Right atrium auricular region (tissue), 2 donors: ENCODE data around the gene CDK2AP2. TPM values are rescaled to one million over a fixed set of nuclear protein-coding genes. Genes with fewer than 3 reads are reported as not detected.

Experiments
- DNase-seq: peaks from one replicate; pipeline ENCODE4 v3.0.0-alpha.2; 2019; ENCODE audit warnings: low spot score
- H3K27ac ChIP-seq, 2 donors: fragments of 200-600 bp; sonication (generic); 1 replicate in 1 of 2; 2 replicates in 1 of 2; pipeline ENCODE4 v1.5.1; 2016 to 2019
- H3K27me3 ChIP-seq, 2 donors: fragments of 200-600 bp; sonication (generic); one replicate each; pipeline versions ENCODE4 v1.5.1 to v1.6.0; 2017 to 2019
- H3K36me3 ChIP-seq: fragments of 200-600 bp; sonication (generic); one replicate; pipeline ENCODE4 v1.5.1; 2016
- H3K4me1 ChIP-seq, 2 donors: fragments of 200-600 bp; sonication (generic); one replicate each; pipeline versions ENCODE4 v1.5.1 to v1.6.0; 2017 to 2019
- H3K4me3 ChIP-seq, 2 donors: fragments of 200-600 bp; sonication (generic); 1 replicate in 1 of 2; 2 replicates in 1 of 2; pipeline ENCODE4 v1.5.1; 2017 to 2019; ENCODE audit warnings: mild to moderate bottlenecking in 1 of 2, moderate library complexity in 1 of 2
- H3K9me3 ChIP-seq, 2 donors: fragments of 200-600 bp; sonication (generic); one replicate each; pipeline ENCODE4 v1.5.1; 2019
- total RNA-seq, 2 donors: library from RNA; depleted of rRNA; stranded (reverse); fragments of >200 nt; gene quantifications; one replicate each; pipeline ENCODE4 v1.1.0, GENCODE V29; 2016
- TF ChIP-seq, protein P1 (sequence below), 2 donors: fragments of 200-600 bp; sonication (generic); IDR thresholded peaks; one replicate each; pipeline ENCODE4 v1.5.1; 2019; ENCODE audit warnings: antibody characterized with exemption in 2 of 2

CDK2AP2 gene
- total RNA-seq, 2 donors from 2014 or later: 49.1 to 70.0 TPM

DNA sequence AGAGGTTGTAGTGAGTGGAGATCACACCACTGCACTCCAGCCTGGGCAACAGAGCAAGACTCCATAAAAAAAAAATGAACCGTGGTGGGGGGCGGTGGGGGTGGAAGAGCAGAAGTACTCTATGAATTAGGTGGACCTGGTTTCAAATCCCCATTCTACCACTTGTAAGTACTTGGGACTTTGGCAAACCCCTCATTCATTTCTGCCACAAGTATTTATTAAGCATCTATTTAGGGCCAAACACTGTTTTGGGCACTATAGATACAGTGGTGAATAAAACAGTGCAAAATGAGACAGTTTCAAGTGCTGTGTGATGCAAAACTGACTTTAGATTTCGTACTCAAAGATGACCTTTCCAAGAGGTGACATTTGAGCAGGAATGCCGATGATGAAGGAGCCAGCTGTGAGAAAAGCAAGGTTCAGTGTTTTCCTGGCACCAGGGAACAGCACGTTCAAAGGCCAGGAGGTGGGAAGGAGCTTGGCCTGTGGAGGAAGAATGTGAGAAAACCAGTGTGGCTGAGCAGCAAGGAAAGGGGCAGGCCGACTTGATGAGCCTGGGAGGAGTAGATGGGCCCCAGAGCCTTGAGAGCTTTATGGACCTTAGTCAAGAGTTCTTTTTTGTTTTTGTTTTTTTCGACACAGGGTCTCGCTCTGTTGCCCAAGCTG, 37.5 kb downstream of the CDK2AP2 start:
- TF ChIP-seq, protein P1, sequence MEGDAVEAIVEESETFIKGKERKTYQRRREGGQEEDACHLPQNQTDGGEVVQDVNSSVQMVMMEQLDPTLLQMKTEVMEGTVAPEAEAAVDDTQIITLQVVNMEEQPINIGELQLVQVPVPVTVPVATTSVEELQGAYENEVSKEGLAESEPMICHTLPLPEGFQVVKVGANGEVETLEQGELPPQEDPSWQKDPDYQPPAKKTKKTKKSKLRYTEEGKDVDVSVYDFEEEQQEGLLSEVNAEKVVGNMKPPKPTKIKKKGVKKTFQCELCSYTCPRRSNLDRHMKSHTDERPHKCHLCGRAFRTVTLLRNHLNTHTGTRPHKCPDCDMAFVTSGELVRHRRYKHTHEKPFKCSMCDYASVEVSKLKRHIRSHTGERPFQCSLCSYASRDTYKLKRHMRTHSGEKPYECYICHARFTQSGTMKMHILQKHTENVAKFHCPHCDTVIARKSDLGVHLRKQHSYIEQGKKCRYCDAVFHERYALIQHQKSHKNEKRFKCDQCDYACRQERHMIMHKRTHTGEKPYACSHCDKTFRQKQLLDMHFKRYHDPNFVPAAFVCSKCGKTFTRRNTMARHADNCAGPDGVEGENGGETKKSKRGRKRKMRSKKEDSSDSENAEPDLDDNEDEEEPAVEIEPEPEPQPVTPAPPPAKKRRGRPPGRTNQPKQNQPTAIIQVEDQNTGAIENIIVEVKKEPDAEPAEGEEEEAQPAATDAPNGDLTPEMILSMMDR (IDR thresholded peaks at IDR 0.05): no peak

DNA sequence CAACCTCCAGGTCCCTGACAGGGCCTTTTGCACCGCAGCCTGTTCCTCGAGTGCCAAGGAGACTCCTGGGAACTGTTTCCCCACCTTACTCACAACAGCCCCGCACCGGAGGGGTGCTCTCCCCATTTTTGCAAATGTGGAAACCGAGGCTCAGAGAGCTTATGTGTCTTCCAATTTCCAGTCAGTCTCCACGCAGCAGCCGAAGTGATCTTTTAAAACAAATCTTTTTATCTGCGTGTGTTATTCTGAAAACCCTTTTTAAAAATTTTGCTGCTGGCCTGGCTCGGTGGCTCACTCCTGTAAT, 38.5 kb downstream of the CDK2AP2 start:
- Histone ChIP-seq H3K27ac (peak overlapping the region; percentile 88 to 89), H3K4me3 (peak overlapping the region; percentile 72 to 90), H3K36me3 (no peaks in the 10 kb centered on the region), H3K9me3 (no peaks in the 10 kb centered on the region), H3K27me3 (no peaks in the 10 kb centered on the region), H3K4me1 (peaks cover 0 to 33% of the 10 kb centered on the region in 2 donors)
- DNase-seq: no peak
- TF ChIP-seq, protein P1 (IDR thresholded peaks at IDR 0.05): no peak

More for the DNA sequence above, 37.5 kb downstream of the CDK2AP2 start:
- Histone ChIP-seq H3K36me3 (no peaks in the 10 kb centered on the region), H3K27me3 (no peaks in the 10 kb centered on the region), H3K4me3 (no peak overlapping the region), H3K9me3 (no peaks in the 10 kb centered on the region), H3K27ac (no peak overlapping the region), H3K4me1 (peaks cover 0 to 26% of the 10 kb centered on the region in 2 donors)
- no peak for DNase-seq

GRCh38 chr11:67468759-67469507, 39.0 kb downstream of the CDK2AP2 start, which contains the start of gene TMEM134:
Gene TMEM134, minus strand, starts transcription at chr11:67469251. Its CDS starts 59 bp downstream, at chr11:67469192.
- peaks cover 0 to 38% of the 10 kb centered on the region in 2 donors for H3K4me1 ChIP-seq

GRCh38 chr11:67468456-67468758, 39.6 kb downstream of the CDK2AP2 start:
- no peak for DNase-seq
- Histone ChIP-seq H3K4me3 (peak overlapping the region; percentile 72 to 90), H3K36me3 (no peaks in the 10 kb centered on the region), H3K9me3 (no peaks in the 10 kb centered on the region), H3K27me3 (no peaks in the 10 kb centered on the region), H3K27ac (peak overlapping the region; percentile 88 to 89), H3K4me1 (peaks cover 0 to 42% of the 10 kb centered on the region in 2 donors)
- TF ChIP-seq, protein P1 (IDR thresholded peaks at IDR 0.05): no peak

More at GRCh38 chr11:67468759-67469507, 39.0 kb downstream of the CDK2AP2 start, which contains the start of gene TMEM134:
- Histone ChIP-seq H3K36me3 (no peaks in the 10 kb centered on the region), H3K9me3 (no peaks in the 10 kb centered on the region), H3K4me3 (peak within 1 kb of the TSS; percentile 72 to 90), H3K27ac (peak within 1 kb of the TSS; percentile 88 to 89), H3K27me3 (no peaks in the 10 kb centered on the region)
- peak; percentile 92 for DNase-seq
- TF ChIP-seq, protein P1 (IDR thresholded peaks at IDR 0.05): peak in 1 of 2 donors; percentile 70

DNA sequence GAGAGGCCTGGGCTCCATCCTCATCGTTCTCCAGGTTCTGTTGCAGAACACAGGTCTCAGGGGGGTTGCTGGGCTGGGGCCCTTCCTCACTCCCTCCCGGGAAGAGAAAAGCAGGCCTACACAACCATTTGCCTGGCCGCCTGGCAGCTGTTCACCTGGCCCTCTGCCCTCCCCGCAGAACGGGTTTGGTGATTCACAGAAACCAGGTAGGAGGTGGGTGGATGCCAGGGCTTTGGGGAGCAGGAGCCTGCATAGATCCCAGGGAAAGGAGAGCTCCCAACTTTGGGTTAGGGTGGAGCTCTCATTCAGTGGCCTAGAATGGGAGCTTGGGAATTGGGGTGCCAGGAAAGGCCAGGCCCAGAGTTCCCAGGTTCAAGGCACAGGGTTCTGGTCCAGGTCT, 39.9 kb downstream of the CDK2AP2 start:
- H3K9me3 ChIP-seq: no peaks in the 10 kb centered on the region
- DNase-seq: no peak
- H3K27me3 ChIP-seq: no peaks in the 10 kb centered on the region
- TF ChIP-seq, protein P1 (IDR thresholded peaks at IDR 0.05): no peak
- H3K4me1 ChIP-seq: peaks cover 0 to 42% of the 10 kb centered on the region in 2 donors
- peak overlapping the region; percentile 88 to 89 for H3K27ac ChIP-seq
- peak overlapping the region; percentile 72 to 90 for H3K4me3 ChIP-seq
- H3K36me3 ChIP-seq: no peaks in the 10 kb centered on the region
